Astrocyte of the spinal cord (primary cell): ENCODE results near the gene DCHS1.
A peak's percentile ranks its signal among the peaks of the same experiment; 100 is the strongest.

Experiments
- DNase-seq: peaks from one replicate; pipeline ENCODE4 v3.0.0; 2011; ENCODE audit warnings: low read depth, low spot score
- H3K4me3 ChIP-seq: 2 replicates; pipeline ENCODE4 v1.5.1; 2011; ENCODE audit warnings: low read depth, mild to moderate bottlenecking, low read length, moderate library complexity
- in situ Hi-C: cut with HindIII; loops from 2 replicates; pipeline ENCODE4 v1.10.0; 2017; ENCODE audit warnings: low sequenced_read_pairs
- TF ChIP-seq, protein P1 (sequence below): IDR thresholded peaks from 2 replicates; pipeline ENCODE4 v1.5.1; 2012; ENCODE audit warnings: low read depth, mild to moderate bottlenecking, low read length, inconsistent platforms

Gene DCHS1

DNA sequence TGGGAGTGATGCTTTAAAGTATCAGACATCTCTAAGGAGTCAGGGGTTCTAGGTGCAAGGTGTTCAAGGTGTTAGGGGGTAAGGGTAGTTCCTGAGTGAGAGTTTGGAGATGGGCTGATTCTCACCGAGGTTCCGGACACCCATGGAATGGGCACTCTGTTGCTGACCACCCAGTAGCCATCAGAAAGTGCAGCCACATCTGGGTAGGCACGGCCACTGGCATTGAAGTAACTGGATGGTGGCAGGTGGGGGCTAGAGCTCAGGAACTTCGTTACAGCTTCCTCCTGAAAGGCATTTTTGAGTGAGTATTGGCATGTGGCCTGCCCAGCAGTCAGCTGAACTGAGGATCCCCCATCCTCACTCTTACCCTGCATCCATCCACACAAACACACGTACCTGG lies 40.6 kb downstream of the DCHS1 start:
- in situ Hi-C loops, result no loop called here
- no peak overlapping the region for H3K4me3 ChIP-seq
- TF ChIP-seq, protein P1, sequence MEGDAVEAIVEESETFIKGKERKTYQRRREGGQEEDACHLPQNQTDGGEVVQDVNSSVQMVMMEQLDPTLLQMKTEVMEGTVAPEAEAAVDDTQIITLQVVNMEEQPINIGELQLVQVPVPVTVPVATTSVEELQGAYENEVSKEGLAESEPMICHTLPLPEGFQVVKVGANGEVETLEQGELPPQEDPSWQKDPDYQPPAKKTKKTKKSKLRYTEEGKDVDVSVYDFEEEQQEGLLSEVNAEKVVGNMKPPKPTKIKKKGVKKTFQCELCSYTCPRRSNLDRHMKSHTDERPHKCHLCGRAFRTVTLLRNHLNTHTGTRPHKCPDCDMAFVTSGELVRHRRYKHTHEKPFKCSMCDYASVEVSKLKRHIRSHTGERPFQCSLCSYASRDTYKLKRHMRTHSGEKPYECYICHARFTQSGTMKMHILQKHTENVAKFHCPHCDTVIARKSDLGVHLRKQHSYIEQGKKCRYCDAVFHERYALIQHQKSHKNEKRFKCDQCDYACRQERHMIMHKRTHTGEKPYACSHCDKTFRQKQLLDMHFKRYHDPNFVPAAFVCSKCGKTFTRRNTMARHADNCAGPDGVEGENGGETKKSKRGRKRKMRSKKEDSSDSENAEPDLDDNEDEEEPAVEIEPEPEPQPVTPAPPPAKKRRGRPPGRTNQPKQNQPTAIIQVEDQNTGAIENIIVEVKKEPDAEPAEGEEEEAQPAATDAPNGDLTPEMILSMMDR, result no peak
- no peak for DNase-seq

DNA sequence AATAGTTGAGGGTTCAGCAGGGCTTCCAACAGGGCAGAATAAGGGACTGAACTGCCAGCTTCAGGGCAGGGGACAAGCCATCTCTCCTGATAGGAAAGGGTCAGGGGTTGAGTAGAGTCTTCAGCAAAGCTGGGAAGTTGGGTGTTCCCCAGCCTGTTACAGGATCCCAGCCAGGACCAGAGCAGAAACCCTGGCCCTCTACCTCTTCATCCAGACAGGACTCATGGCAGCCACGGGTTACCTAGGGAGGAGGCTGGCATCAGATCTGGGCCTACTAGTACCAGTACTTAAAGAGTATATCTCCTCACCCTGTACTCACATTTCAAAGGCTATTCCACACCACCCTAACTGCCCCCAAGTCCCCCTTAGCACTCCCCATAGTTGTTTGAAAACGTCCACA lies 41.2 kb downstream of the DCHS1 start:
- TF ChIP-seq, protein P1, result no peak
- no peak overlapping the region for H3K4me3 ChIP-seq
- in situ Hi-C loops, result no loop called here
- no peak for DNase-seq

DNA sequence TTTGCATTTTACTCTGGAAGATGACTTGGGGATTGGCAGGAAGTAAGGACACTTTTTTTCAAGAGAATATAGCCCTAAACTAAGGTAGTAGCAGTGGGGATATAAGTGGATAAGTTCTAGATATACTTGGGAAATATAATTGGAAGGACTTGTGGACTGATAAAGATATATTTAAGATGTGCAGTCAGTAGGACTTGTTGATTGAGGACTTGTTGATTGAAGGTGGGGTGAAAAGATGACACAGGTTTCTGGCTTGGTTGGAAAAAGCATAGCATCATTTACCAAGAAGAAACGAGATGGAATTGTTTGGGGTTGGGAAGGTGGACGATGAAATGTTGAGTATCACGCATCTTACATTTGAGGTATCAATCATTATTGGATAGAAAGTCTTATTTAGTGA lies 42.1 kb downstream of the DCHS1 start:
- in situ Hi-C loops, result no loop called here
- TF ChIP-seq, protein P1, result no peak
- DNase-seq, result no peak
- H3K4me3 ChIP-seq, result no peak overlapping the region

DNA sequence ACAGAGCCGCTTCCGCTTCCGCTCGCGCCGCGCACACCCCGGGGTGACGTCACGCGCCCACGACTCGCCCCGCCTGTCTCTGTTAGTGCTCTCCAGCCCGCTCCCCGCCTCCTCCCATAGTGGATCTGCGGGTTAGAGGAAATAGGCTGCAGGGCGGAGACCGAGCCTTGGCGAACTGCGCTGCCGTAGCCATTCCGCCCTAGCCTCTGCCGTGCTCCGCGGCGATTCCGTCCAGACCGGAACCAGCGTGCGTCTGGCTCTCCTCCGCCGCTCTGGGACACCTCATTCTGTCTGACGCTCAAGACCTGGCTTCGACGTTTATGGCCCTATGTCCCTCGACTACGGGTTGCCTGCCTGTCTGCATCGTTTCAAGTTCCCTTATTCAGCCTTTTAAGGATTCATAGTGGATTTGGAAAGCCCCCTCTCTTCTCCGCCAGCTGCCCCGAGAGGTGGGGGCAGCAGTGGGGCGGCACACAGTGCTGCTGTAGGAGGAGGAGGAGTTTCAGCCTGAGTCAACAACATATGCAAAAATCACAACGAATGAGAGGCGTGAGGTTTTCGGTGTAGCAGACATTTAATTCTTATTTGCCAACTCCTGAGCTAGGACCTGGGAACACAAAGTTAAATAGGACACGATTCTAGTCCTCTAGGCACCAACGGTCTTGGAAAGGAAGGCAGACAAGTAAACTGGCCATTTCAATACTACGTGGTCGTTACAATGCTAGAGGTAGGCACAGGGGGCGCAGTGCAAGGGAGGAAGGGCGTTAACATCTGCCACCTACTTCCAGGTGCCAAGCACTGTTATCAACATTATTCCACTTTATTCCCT lies 43.2 kb downstream of the DCHS1 start, which contains the start of gene TAF10:
TSS of gene TAF10 (minus strand) at position 4 of the 829 bp plus-strand sequence. CDS start 27 bp downstream, outside the sequence.
- DNase-seq, result peak; percentile 96
- peak within 1 kb of the TSS; percentile 65 for H3K4me3 ChIP-seq
- in situ Hi-C loops, result no loop called here
- TF ChIP-seq, protein P1, result peak; percentile 56

DNA sequence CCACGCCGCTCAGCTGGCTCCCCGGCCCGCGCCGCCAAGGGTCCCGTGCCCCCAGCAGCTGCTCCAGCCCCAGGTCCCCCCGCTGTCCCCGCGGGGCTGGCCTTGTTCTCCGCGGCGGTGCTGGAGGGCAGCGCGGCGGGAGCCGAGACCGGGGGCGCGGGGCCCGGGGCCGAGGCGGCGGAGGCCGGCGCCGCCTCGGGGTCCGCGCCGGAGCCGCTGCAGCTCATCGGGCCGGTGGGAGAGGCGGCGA lies 43.7 kb downstream of the DCHS1 start:
- TF ChIP-seq, protein P1, result no peak
- no peak for DNase-seq
- H3K4me3 ChIP-seq, result peak overlapping the region; percentile 65
- in situ Hi-C loops, result no loop called here

DNA sequence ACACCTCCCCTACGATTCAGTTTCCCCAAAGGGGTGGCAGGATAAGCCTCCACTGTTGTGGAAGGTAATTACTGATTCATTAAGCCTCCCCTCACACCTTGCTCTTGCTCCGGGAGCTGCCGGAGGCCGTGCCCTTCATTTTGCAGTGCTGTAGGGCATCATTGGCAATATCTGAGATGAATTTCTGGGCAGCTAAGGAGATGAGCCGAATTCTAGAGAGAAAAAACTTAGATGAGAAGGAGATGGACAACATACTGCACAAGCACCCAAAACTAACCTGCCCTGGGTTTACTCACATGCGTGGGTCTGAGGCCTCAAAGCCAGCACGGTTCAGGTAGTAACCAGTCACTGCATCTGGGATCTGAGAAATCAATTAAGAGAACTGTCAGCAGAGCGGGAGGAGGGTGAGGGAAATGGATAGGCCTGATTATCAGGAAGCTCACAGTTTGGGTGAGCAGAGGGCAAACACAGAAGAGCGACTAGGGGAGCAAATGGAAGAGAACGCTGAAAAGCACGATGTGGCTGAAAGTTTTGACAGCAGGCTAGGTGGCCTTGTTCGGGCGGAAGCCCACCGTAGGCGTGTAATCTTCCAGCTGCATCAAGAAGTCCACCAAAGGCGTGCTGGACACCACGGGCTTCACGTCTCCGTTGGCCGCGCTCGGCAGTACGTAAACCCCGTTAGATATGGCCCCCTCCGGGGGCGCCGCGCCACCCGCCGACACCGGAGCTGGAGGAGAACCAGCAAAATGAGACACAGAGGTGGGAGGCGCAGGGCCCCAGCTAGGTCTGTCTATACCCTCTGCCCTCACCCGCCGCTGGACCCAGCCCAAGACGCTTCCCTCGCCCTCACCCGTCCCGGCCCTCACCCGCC lies 44.3 kb downstream of the DCHS1 start:
- TF ChIP-seq, protein P1, result no peak
- H3K4me3 ChIP-seq, result peak overlapping the region; percentile 65
- DNase-seq, result peak; percentile 19
- in situ Hi-C loops, result no loop called here
